Brain microvascular endothelial cell (primary cell): ENCODE measurements around the gene WNT5A.

Experiments
- DNase-seq: peaks from one replicate; pipeline ENCODE4 v3.0.0-alpha.2; 2020
- H3K27ac ChIP-seq: fragments of 250-450 bp; sonication (Bioruptor Pico); 2 replicates; pipeline ENCODE4 v1.5.1; 2020; ENCODE audit warnings: mild to moderate bottlenecking, moderate library complexity
- H3K27me3 ChIP-seq: fragments of 250-450 bp; sonication (Bioruptor Pico); replicated peaks from 2 replicates; pipeline ENCODE4 v1.5.1; 2020; ENCODE audit warnings: mild to moderate bottlenecking
- H3K36me3 ChIP-seq: fragments of 250-450 bp; sonication (Bioruptor Pico); replicated peaks from 2 replicates; pipeline ENCODE4 v1.5.1; 2020; ENCODE audit warnings: mild to moderate bottlenecking
- H3K4me3 ChIP-seq: 2 replicates; pipeline ENCODE4 v1.5.1; 2011; ENCODE audit warnings: low read depth, mild to moderate bottlenecking, control low read depth, low read length, moderate library complexity
- in situ Hi-C: cut with HindIII; loops from 2 replicates; pipeline ENCODE4 v1.10.0; 2017; ENCODE audit warnings: low sequenced_read_pairs, low pct_ligation_motif_present
- TF ChIP-seq, protein P1 (sequence below): IDR thresholded peaks from 2 replicates; pipeline ENCODE4 v1.5.1; 2011; ENCODE audit warnings: low read depth, mild to moderate bottlenecking, moderate library complexity, low read length, control low read depth, inconsistent platforms; ENCODE audit errors: missing control alignments

The WNT5A gene

GRCh38 chr3:55521064-55521737 lies 34.1 kb upstream of the WNT5A start:
- Histone ChIP-seq H3K36me3 (no peaks in the 10 kb centered on the region), H3K27me3 (no peaks in the 10 kb centered on the region), H3K27ac (no peak overlapping the region), H3K4me3 (no peak overlapping the region)
- in situ Hi-C loops, result no loop called here
- TF ChIP-seq, protein P1, sequence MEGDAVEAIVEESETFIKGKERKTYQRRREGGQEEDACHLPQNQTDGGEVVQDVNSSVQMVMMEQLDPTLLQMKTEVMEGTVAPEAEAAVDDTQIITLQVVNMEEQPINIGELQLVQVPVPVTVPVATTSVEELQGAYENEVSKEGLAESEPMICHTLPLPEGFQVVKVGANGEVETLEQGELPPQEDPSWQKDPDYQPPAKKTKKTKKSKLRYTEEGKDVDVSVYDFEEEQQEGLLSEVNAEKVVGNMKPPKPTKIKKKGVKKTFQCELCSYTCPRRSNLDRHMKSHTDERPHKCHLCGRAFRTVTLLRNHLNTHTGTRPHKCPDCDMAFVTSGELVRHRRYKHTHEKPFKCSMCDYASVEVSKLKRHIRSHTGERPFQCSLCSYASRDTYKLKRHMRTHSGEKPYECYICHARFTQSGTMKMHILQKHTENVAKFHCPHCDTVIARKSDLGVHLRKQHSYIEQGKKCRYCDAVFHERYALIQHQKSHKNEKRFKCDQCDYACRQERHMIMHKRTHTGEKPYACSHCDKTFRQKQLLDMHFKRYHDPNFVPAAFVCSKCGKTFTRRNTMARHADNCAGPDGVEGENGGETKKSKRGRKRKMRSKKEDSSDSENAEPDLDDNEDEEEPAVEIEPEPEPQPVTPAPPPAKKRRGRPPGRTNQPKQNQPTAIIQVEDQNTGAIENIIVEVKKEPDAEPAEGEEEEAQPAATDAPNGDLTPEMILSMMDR, result no peak
- no peak for DNase-seq

- Histone ChIP-seq H3K27ac (no peak overlapping the region), H3K36me3 (no peaks in the 10 kb centered on the region), H3K27me3 (no peaks in the 10 kb centered on the region), H3K4me3 (no peak overlapping the region)
- TF ChIP-seq, protein P1, result no peak
- in situ Hi-C loops, result no loop called here
- no peak for DNase-seq
Observed at GRCh38 chr3:55519019-55519418, 31.9 kb upstream of the WNT5A start.

DNA sequence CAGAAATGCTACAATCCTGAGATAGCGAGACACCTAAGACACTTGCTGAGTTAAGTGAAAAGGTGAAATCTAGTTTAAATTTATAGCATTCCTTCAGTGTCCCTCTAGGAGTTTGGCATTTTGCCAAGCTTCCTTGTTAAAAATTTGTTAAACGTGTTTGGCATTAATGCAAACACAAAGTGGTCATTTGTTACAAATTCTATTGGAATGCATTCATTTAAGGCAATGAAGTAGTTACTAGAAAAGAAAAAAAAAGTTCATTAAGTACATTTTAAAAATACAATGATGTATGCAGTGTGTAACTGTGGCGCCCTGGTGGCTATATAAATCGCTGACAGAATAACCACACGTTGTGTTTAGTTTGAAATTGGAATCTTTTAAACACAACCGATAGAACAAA lies 31.3 kb upstream of the WNT5A start:
- no peak overlapping the region for H3K27ac ChIP-seq
- DNase-seq, result no peak
- in situ Hi-C loops, result no loop called here
- no peak overlapping the region for H3K4me3 ChIP-seq
- H3K27me3 ChIP-seq, result no peaks in the 10 kb centered on the region
- H3K36me3 ChIP-seq, result no peaks in the 10 kb centered on the region
- TF ChIP-seq, protein P1, result no peak

DNA sequence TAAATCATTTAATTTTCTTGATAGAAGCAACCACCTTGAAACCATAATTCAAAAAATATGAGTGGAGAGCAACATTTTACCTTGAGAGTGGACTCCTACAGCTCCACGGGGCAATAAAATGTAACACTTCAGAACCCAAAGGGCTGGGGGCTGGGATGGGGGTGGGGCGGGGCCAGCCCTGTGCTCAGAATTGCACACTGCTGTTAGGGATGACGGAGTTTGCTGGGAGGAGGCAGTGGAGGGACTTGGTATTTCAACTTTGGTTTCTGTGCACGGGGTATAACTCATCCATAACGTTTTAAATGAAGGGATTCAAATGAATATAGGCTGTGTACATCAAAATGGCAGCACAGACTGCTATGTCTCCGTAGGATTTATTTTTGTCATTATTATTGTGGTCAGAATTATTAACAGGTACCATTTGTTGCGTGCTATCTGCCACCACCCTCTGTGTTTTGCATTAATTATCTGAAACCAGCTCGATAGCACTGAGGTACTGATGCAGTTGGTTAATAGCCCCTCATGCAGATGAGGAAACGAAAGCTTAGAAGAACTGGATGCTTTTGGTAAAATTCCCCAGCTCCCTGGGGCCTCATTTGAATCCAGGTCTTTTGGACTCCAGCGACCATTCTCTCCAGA lies 29.4 kb upstream of the WNT5A start:
- in situ Hi-C loops, result no loop called here
- TF ChIP-seq, protein P1, result no peak
- DNase-seq, result no peak
- H3K36me3 ChIP-seq, result no peaks in the 10 kb centered on the region
- no peak overlapping the region for H3K27ac ChIP-seq
- H3K4me3 ChIP-seq, result no peak overlapping the region
- H3K27me3 ChIP-seq, result no peaks in the 10 kb centered on the region

GRCh38 chr3:55515550-55516246 lies 28.6 kb upstream of the WNT5A start:
- in situ Hi-C loops, result no loop called here
- H3K27me3 ChIP-seq, result no peaks in the 10 kb centered on the region
- no peak overlapping the region for H3K4me3 ChIP-seq
- no peaks in the 10 kb centered on the region for H3K36me3 ChIP-seq
- no peak for DNase-seq
- H3K27ac ChIP-seq, result no peak overlapping the region
- TF ChIP-seq, protein P1, result no peak
